ENCODE measurements around the gene RAN.

DNA sequence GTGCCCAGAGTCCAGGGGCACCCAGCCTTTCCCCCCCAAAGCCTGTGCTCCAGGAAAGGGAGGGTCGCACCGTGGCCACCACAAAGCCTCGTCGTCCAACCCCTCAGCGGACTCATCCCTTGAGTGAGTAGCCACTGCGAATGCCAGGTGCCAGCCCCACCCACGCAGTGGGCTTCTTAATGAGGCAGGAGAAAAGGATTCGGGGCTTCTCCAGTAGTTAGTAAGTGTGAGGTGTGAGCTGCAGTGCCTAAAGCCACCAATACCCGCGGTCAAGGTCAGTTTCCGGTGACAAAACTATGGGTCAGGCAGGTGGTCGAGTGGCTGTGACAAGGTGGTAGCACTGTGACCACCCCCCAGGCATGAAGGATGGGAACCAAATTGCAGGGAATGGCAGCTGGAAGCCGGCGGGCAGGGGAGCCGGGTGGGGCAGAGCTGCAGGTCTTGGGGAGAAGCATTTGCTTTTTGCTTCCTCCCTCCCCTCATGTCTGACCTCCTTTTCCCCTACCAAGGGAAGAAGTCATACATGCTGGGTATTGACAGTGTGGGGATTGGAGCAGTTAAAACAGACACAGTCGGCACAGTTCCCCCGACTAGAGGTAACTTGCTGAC, 8.0 kb downstream of the RAN start:
- TF ChIP-seq POLR2A (IDR thresholded peaks at IDR 0.05; ENCODE audit: low read depth) (no peak), CTCF (IDR thresholded peaks at IDR 0.05) (no peak), POLR2AphosphoS5 (IDR thresholded peaks at IDR 0.05) (no peak)

All from esophagus muscularis mucosa (tissue), 3 donors.